Mesothelial cell of epicardium (in vitro differentiated cells): ENCODE measurements around the gene THEMIS. TPM values are rescaled to one million over a fixed set of nuclear protein-coding genes. Genes with fewer than 3 reads are reported as not detected.

Experiments used
- DNase-seq, 2 experiments: peaks; one replicate each; pipeline ENCODE4 v3.0.0; 2021; ENCODE audit warnings: low spot score in 2 of 2; ENCODE audit not compliant: unreplicated experiment in 2 of 2
- H3K27ac Mint-ChIP-seq: 2 replicates; pipeline ENCODE4 v1.8.0; 2021; ENCODE audit warnings: mixed read lengths
- H3K27me3 Mint-ChIP-seq: 2 replicates; pipeline ENCODE4 v1.8.0; 2021; ENCODE audit warnings: low read depth, mixed read lengths
- H3K36me3 Mint-ChIP-seq: 2 replicates; pipeline ENCODE4 v1.8.0; 2021; ENCODE audit warnings: mixed read lengths
- H3K4me1 Mint-ChIP-seq: 2 replicates; pipeline ENCODE4 v1.8.0; 2021; ENCODE audit warnings: mixed read lengths
- H3K4me3 Mint-ChIP-seq: 2 replicates; pipeline ENCODE4 v1.8.0; 2021; ENCODE audit warnings: mild to moderate bottlenecking, moderate library complexity, mixed read lengths
- H3K9me3 Mint-ChIP-seq: 2 replicates; pipeline ENCODE4 v1.8.0; 2021; ENCODE audit warnings: mixed read lengths
- CTCF ChIP-seq: fragments of 200-600 bp; sonication (generic); IDR thresholded peaks from one replicate; pipeline ENCODE4 v1.5.0; 2021; ENCODE audit warnings: antibody characterized with exemption; ENCODE audit not compliant: unreplicated experiment
- total RNA-seq: library from RNA; stranded (reverse); gene quantifications from 3 replicates; pipeline ENCODE4 v1.2.1, GENCODE V29; 2021

THEMIS gene
- not detected in 3 replicates for total RNA-seq

- peaks cover 1% of the 10 kb centered on the region for H3K27me3 Mint-ChIP-seq
- no peak within 1 kb of the TSS for H3K4me3 Mint-ChIP-seq
- no peaks in the 10 kb centered on the region for H3K36me3 Mint-ChIP-seq
- no peak for TF ChIP-seq CTCF
- peaks cover 11% of the 10 kb centered on the region for H3K9me3 Mint-ChIP-seq
- H3K27ac Mint-ChIP-seq: no peak within 1 kb of the TSS
- DNase-seq: no peak
- no peaks in the 10 kb centered on the region for H3K4me1 Mint-ChIP-seq
These were observed at the start of gene THEMIS for GRCh38 chr6:127900935-127901334. TSS of gene THEMIS (minus strand) at chr6:127901058. CDS start at chr6:127900932, 126 bp downstream.

- Mint-ChIP-seq H3K27ac (no peak overlapping the region), H3K4me1 (no peaks in the 10 kb centered on the region), H3K27me3 (no peaks in the 10 kb centered on the region), H3K36me3 (no peaks in the 10 kb centered on the region), H3K9me3 (peaks cover 8% of the 10 kb centered on the region), H3K4me3 (no peak overlapping the region)
- no peak for TF ChIP-seq CTCF
- DNase-seq: no peak
These were observed 48.4 kb upstream of the THEMIS start for GRCh38 chr6:127949251-127949650.

GRCh38 chr6:127946388-127946787 is 45.5 kb upstream of the THEMIS start:
- no peak overlapping the region for H3K4me3 Mint-ChIP-seq

GRCh38 chr6:127945434-127946097 is 44.7 kb upstream of the THEMIS start:
- Mint-ChIP-seq H3K27ac (no peak overlapping the region), H3K4me1 (no peaks in the 10 kb centered on the region), H3K36me3 (no peaks in the 10 kb centered on the region), H3K4me3 (no peak overlapping the region), H3K27me3 (no peaks in the 10 kb centered on the region), H3K9me3 (peaks cover 8% of the 10 kb centered on the region)
- DNase-seq: no peak
- TF ChIP-seq CTCF: no peak

More at GRCh38 chr6:127946388-127946787, 45.5 kb upstream of the THEMIS start:
- no peak for TF ChIP-seq CTCF
- Mint-ChIP-seq H3K36me3 (no peaks in the 10 kb centered on the region), H3K27me3 (no peaks in the 10 kb centered on the region), H3K4me1 (no peaks in the 10 kb centered on the region), H3K27ac (no peak overlapping the region), H3K9me3 (peaks cover 8% of the 10 kb centered on the region)
- DNase-seq: no peak

- no peak for TF ChIP-seq CTCF
- Mint-ChIP-seq H3K4me1 (peaks cover 13% of the 10 kb centered on the region), H3K9me3 (peaks cover 3% of the 10 kb centered on the region), H3K4me3 (no peak overlapping the region), H3K27ac (no peak overlapping the region), H3K27me3 (no peaks in the 10 kb centered on the region), H3K36me3 (no peaks in the 10 kb centered on the region)
- DNase-seq: no peak
These were observed 40.4 kb upstream of the THEMIS start for GRCh38 chr6:127941228-127941627.
